Calu3 (cell line): Measurements from ENCODE around the gene SLC35G2. TPM values are rescaled to one million over a fixed set of nuclear protein-coding genes. Genes with fewer than 3 reads are reported as not detected.
"Not testable (repeated sequence)": the region's sequence is repeated elsewhere in the genome, so short reads cannot be mapped to it uniquely, and the experiment has no call there.

Experiments used
- BruUV-seq: library from RNA; stranded (reverse); fragments of 400-500 nt; replicated peaks from 2 replicates; lab custom pipeline; 2021; lab: Mats Ljungman, UMichigan
- CTCF ChIA-PET: fragments of 300-600 bp; sonication (Branson Sonifier 250); formaldehyde crosslinking; loops from one replicate; lab custom pipeline; 2022; ENCODE audit warnings: antibody characterized with exemption; lab: Charles Lee
- DNase-seq: peaks from one replicate; pipeline ENCODE4 v3.0.0; 2022
- H3K27ac Mint-ChIP-seq: one replicate; pipeline ENCODE4 v1.8.0; 2022; ENCODE audit warnings: mixed read lengths; ENCODE audit not compliant: unreplicated experiment
- H3K27me3 Mint-ChIP-seq: one replicate; pipeline ENCODE4 v1.8.0; 2022; ENCODE audit warnings: mixed read lengths; ENCODE audit not compliant: unreplicated experiment
- H3K36me3 Mint-ChIP-seq: one replicate; pipeline ENCODE4 v1.8.0; 2022; ENCODE audit warnings: mild to moderate bottlenecking, moderate library complexity, mixed read lengths; ENCODE audit not compliant: insufficient read depth, unreplicated experiment
- H3K4me1 Mint-ChIP-seq: one replicate; pipeline ENCODE4 v1.8.0; 2022; ENCODE audit warnings: mild to moderate bottlenecking, low read depth, mixed read lengths; ENCODE audit not compliant: unreplicated experiment
- H3K4me3 Mint-ChIP-seq: one replicate; pipeline ENCODE4 v1.8.0; 2022; ENCODE audit warnings: mild to moderate bottlenecking, low read depth, moderate library complexity, mixed read lengths; ENCODE audit not compliant: unreplicated experiment
- H3K9me3 Mint-ChIP-seq: one replicate; pipeline ENCODE4 v1.8.0; 2022; ENCODE audit warnings: low read depth, mixed read lengths; ENCODE audit not compliant: unreplicated experiment
- intact Hi-C: fragments of 100-400 bp; cut with micrococcal nuclease; formaldehyde crosslinking; loops from one replicate; pipeline ENCODE4 v1.10.0; 2022; ENCODE audit not compliant: unreplicated experiment
- total RNA-seq: library from RNA; stranded (reverse); gene quantifications from 2 replicates; pipeline ENCODE4 v1.2.3, GENCODE V29; 2022
- TF ChIP-seq, protein P1 (sequence below): fragments of 200-600 bp; IDR thresholded peaks from one replicate; pipeline ENCODE4 v1.8.0; 2022; ENCODE audit warnings: antibody characterized with exemption; ENCODE audit not compliant: unreplicated experiment

SLC35G2 gene
- total RNA-seq, 1 experiment from 2014 or later, result 31.4 TPM

- no peaks in the 10 kb centered on the region for H3K9me3 Mint-ChIP-seq
- peak overlapping the region; percentile 99 for H3K4me3 Mint-ChIP-seq
- intact Hi-C loops, result loop anchor here (2.0 to 5.0 kb wide), 4 partner anchors 97 to 313 kb away; partner anchors contain the start of gene IL20RB
- CTCF ChIA-PET, result interaction anchor here (1.3 to 3.5 kb wide), 3 partner anchors 108 to 315 kb away, joined by 4 to 54 read pairs (median 26); partner anchors contain the start of gene STAG1
- TF ChIP-seq, protein P1, sequence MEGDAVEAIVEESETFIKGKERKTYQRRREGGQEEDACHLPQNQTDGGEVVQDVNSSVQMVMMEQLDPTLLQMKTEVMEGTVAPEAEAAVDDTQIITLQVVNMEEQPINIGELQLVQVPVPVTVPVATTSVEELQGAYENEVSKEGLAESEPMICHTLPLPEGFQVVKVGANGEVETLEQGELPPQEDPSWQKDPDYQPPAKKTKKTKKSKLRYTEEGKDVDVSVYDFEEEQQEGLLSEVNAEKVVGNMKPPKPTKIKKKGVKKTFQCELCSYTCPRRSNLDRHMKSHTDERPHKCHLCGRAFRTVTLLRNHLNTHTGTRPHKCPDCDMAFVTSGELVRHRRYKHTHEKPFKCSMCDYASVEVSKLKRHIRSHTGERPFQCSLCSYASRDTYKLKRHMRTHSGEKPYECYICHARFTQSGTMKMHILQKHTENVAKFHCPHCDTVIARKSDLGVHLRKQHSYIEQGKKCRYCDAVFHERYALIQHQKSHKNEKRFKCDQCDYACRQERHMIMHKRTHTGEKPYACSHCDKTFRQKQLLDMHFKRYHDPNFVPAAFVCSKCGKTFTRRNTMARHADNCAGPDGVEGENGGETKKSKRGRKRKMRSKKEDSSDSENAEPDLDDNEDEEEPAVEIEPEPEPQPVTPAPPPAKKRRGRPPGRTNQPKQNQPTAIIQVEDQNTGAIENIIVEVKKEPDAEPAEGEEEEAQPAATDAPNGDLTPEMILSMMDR, result no peak
- H3K27me3 Mint-ChIP-seq, result no peaks in the 10 kb centered on the region
- DNase-seq, result peak; percentile 20
- peaks cover 54% of the 10 kb centered on the region for H3K36me3 Mint-ChIP-seq
- H3K27ac Mint-ChIP-seq, result peak overlapping the region; percentile 89
- TSS peak; percentile 39 for BruUV-seq
- H3K4me1 Mint-ChIP-seq, result peaks cover 47% of the 10 kb centered on the region
Observed at GRCh38 chr3:136860541-136860940, 41.6 kb downstream of the SLC35G2 start.

- intact Hi-C loops, result loop anchor here (1.0 to 5.0 kb wide), 9 partner anchors 43 to 315 kb away; partner anchors contain the start of genes IL20RB and SLC35G2
Observed at GRCh38 chr3:136861890-136862616, 43.1 kb downstream of the SLC35G2 start, which contains the start of gene NCK1. NCK1 (plus strand) TSS chr3:136862208; CDS start chr3:136928002, 65,794 bp downstream.

GRCh38 chr3:136862617-136863322 lies 43.8 kb downstream of the SLC35G2 start:
- peak overlapping the region; percentile 89 for H3K27ac Mint-ChIP-seq
- DNase-seq, result peak; percentile 73
- CTCF ChIA-PET, result interaction anchor here (0.6 to 3.5 kb wide), 16 partner anchors 10 to 557 kb away, joined by 3 to 54 read pairs (median 4); partner anchors contain the start of gene STAG1
- peak overlapping the region; percentile 99 for H3K4me3 Mint-ChIP-seq
- TF ChIP-seq, protein P1, result no peak
- no peaks in the 10 kb centered on the region for H3K27me3 Mint-ChIP-seq
- TSS peak; percentile 69 for BruUV-seq
- H3K9me3 Mint-ChIP-seq, result no peaks in the 10 kb centered on the region
- intact Hi-C loops, result loop anchor here (1.0 to 5.0 kb wide), 7 partner anchors 44 to 315 kb away; partner anchors contain the start of genes IL20RB and SLC35G2
- H3K4me1 Mint-ChIP-seq, result peaks cover 45% of the 10 kb centered on the region
- H3K36me3 Mint-ChIP-seq, result peaks cover 62% of the 10 kb centered on the region

More at GRCh38 chr3:136861890-136862616, 43.1 kb downstream of the SLC35G2 start, which contains the start of gene NCK1:
- DNase-seq, result peak; percentile 100
- Mint-ChIP-seq H3K9me3 (no peaks in the 10 kb centered on the region), H3K4me3 (peak within 1 kb of the TSS; percentile 99), H3K27me3 (no peaks in the 10 kb centered on the region), H3K36me3 (peaks cover 62% of the 10 kb centered on the region), H3K27ac (peak within 1 kb of the TSS; percentile 89), H3K4me1 (peaks cover 47% of the 10 kb centered on the region)
- BruUV-seq, result no TSS peak
- CTCF ChIA-PET, result interaction anchor here (0.6 to 3.5 kb wide), 20 partner anchors 11 to 1739 kb away, joined by 3 to 54 read pairs (median 3); partner anchors contain the start of gene STAG1
- TF ChIP-seq, protein P1, result no peak

DNA sequence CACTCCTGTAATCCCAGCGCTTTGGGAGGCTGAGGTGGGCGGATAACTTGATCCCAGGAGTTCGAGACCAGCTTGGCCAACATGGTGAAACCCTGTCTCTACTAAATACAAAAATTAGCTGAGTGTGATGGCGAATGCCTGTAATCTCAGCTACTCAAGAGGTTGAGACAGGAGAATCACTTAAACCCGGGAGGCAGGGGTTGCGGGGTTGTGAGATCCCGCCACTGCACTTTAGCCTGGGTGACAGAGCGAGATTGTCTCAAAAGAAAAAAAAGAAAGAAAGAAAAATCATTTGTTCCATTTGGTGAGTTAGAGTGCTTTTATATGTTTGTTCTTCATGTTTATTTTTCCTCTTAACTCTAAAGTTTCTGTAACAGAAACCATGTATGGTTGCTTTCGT lies 50.4 kb downstream of the SLC35G2 start:
- Mint-ChIP-seq H3K4me3 (no peak overlapping the region), H3K27me3 (no peaks in the 10 kb centered on the region), H3K36me3 (peaks cover 51% of the 10 kb centered on the region), H3K9me3 (peaks cover 10% of the 10 kb centered on the region), H3K27ac (no peak overlapping the region), H3K4me1 (peaks cover 38% of the 10 kb centered on the region)
- no peak for DNase-seq
- TF ChIP-seq, protein P1, result no peak
- BruUV-seq, result no TSS peak
- intact Hi-C loops, result no loop called here
- CTCF ChIA-PET, result no interaction called here

DNA sequence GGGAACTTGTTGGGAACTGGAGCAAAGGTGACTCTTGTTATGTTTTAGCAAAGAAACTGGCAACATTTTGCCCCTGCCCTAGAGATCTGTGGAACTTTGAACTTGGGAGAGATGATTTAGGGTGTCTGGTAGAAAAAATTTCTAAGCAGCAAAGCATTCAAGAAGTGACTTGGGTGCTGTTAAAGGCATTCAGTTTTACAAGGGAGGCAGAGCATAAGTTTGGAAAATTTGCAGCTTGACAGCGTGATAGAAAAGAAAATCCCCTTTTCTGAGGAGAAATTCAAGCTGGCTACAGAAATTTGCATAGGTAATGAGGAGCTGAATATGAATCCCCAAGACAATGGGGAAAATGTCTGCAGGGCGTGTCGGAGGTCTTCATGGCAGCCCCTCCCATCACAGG lies 53.3 kb downstream of the SLC35G2 start:
- CTCF ChIA-PET, result interaction anchor here (1.4 kb wide), 1 partner anchor 11 kb away, joined by 4 read pairs; the partner anchor contains the start of gene NCK1
- DNase-seq, result not testable (repeated sequence)

GRCh38 chr3:136879510-136879909 lies 60.6 kb downstream of the SLC35G2 start:
- H3K4me3 Mint-ChIP-seq, DNase-seq, H3K27me3 Mint-ChIP-seq, intact Hi-C loops, H3K27ac Mint-ChIP-seq, BruUV-seq: not testable (repeated sequence)
- H3K36me3 Mint-ChIP-seq, result peaks cover 13% of the 10 kb centered on the region
- CTCF ChIA-PET, result interaction anchor here (1.2 kb wide), 1 partner anchor 18 kb away, joined by 3 read pairs; no protein-coding TSS in a partner anchor
- peaks cover 15% of the 10 kb centered on the region for H3K9me3 Mint-ChIP-seq
- H3K4me1 Mint-ChIP-seq, result peaks cover 16% of the 10 kb centered on the region

More for the DNA sequence above, 53.3 kb downstream of the SLC35G2 start:
- Mint-ChIP-seq H3K36me3 (peaks cover 50% of the 10 kb centered on the region), H3K9me3 (peaks cover 10% of the 10 kb centered on the region), H3K4me1 (peaks cover 20% of the 10 kb centered on the region)
- intact Hi-C loops, H3K27ac Mint-ChIP-seq, BruUV-seq, H3K27me3 Mint-ChIP-seq, H3K4me3 Mint-ChIP-seq: not testable (repeated sequence)
